HepG2 (cell line): Measurements from ENCODE around the gene MAEA. TPM values are rescaled to one million over a fixed set of nuclear protein-coding genes. Genes with fewer than 3 reads are reported as not detected.

ENCODE experiments used
- ATAC-seq: fragments of 200-7000 bp; cut with Tn5 transposase; 3 replicates; pipeline ENCODE4 v1.9.1; 2020; ENCODE audit warnings: mild to moderate bottlenecking, moderate library complexity
- BruUV-seq: library from RNA; stranded (reverse); fragments of 400-500 nt; replicated peaks from 2 replicates; lab custom pipeline; 2021; lab: Mats Ljungman, UMichigan
- CTCF ChIA-PET: fragments of 300-600 bp; formaldehyde crosslinking; extraction: SDS; loops from one replicate; lab custom pipeline; 2021; ENCODE audit warnings: low total read pairs, inconsistent platforms, low intra/inter-chr PET ratio; lab: Yijun Ruan, JAX
- POLR2A ChIA-PET: fragments of 350-600 bp; sonication (Branson Sonifier 250); formaldehyde crosslinking; loops from one replicate; lab custom pipeline; 2020; ENCODE audit warnings: antibody characterized with exemption, inconsistent platforms; lab: Yijun Ruan, JAX
- DNase-seq: peaks from one replicate; pipeline ENCODE4 v3.0.0-alpha.2; 2015; ENCODE audit warnings: low spot score
- FAIRE-seq: peaks from 3 replicates; lab custom pipeline; 2011; peaks lifted over from hg19 to GRCh38; lab: Jason Lieb, UNC
- H2AFZ ChIP-seq: one replicate; pipeline ENCODE4 v1.6.1; 2011; ENCODE audit warnings: low read length, inconsistent platforms
- H3K27ac ChIP-seq: fragments of 300-600 bp; 3 replicates; pipeline ENCODE4 v1.8.0; 2011; ENCODE audit warnings: mixed run types, mild to moderate bottlenecking, mixed read lengths, low read length, inconsistent platforms; ENCODE audit not compliant: insufficient read depth; ENCODE audit errors: extremely low read length
- H3K27me3 ChIP-seq, 2 experiments: fragments of 200-600 bp in 1 of 2; 2 replicates in 1 of 2; 3 replicates in 1 of 2; pipeline versions ENCODE4 v1.6.0 to v1.8.0; 2011; ENCODE audit warnings: low read length in 2 of 2, mild to moderate bottlenecking in 2 of 2, moderate library complexity in 2 of 2, inconsistent platforms in 1 of 2; ENCODE audit not compliant: insufficient read depth in 2 of 2, control insufficient read depth in 1 of 2
- H3K36me3 ChIP-seq, 2 experiments: fragments of 200-600 bp in 1 of 2; replicated peaks in 1 of 2; 2 replicates in 1 of 2; 3 replicates in 1 of 2; pipeline versions ENCODE4 v1.5.1 to v1.8.0; 2011; ENCODE audit warnings: low read length in 2 of 2, inconsistent platforms in 1 of 2; ENCODE audit not compliant: insufficient read depth in 2 of 2, control insufficient read depth in 1 of 2
- H3K4me1 ChIP-seq: 2 replicates; pipeline ENCODE4 v1.5.1; 2012; ENCODE audit warnings: low read length, inconsistent platforms; ENCODE audit not compliant: insufficient read depth
- H3K4me2 ChIP-seq: 2 replicates; pipeline ENCODE4 v1.6.0; 2011; ENCODE audit warnings: low read depth, low read length, inconsistent platforms
- H3K4me3 ChIP-seq, 3 experiments: fragments of 200-600 bp in 1 of 3; sonication (generic), shearing (Covaris generic) in 1 of 3; replicated peaks in 1 of 3; 2 replicates each; pipeline ENCODE4 v1.5.1; 2011 to 2016; ENCODE audit warnings: low read length in 3 of 3, inconsistent platforms in 2 of 3, low read depth in 2 of 3, mild to moderate bottlenecking in 2 of 3, control low read depth in 1 of 3, mixed read lengths in 1 of 3; ENCODE audit not compliant: insufficient read depth in 1 of 3
- H3K79me2 ChIP-seq: one replicate; pipeline ENCODE4 v1.6.1; 2011; ENCODE audit warnings: low read length, inconsistent platforms; ENCODE audit not compliant: insufficient read depth
- H3K9ac ChIP-seq: 2 replicates; pipeline ENCODE4 v1.6.0; 2011; ENCODE audit warnings: mild to moderate bottlenecking, low read depth, low read length, inconsistent platforms; ENCODE audit not compliant: insufficient read depth
- H3K9me3 ChIP-seq: 2 replicates; pipeline ENCODE4 v1.5.1; 2012; ENCODE audit warnings: mild to moderate bottlenecking, low read length
- H4K20me1 ChIP-seq: 2 replicates; pipeline ENCODE4 v1.6.0; 2011; ENCODE audit warnings: inconsistent platforms, mild to moderate bottlenecking, low read length, moderate library complexity; ENCODE audit not compliant: insufficient read depth
- ATF5 ChIP-seq: sonication (generic); formaldehyde crosslinking; IDR thresholded peaks from 2 replicates; pipeline ENCODE4 v1.4.0; 2020; ENCODE audit warnings: mild to moderate bottlenecking, low read depth, missing genetic modification reagents
- CREM ChIP-seq, 2 experiments: sonication (generic) in 1 of 2; formaldehyde crosslinking in 1 of 2; IDR thresholded peaks; 2 replicates each; pipeline versions ENCODE4 v1.4.0 to v1.6.1; 2016 to 2020; ENCODE audit warnings: antibody characterized with exemption in 1 of 2, mild to moderate bottlenecking in 1 of 2, missing genetic modification reagents in 1 of 2
- DPF2 ChIP-seq: sonication (generic); formaldehyde crosslinking; IDR thresholded peaks from 2 replicates; pipeline ENCODE4 v1.4.0; 2020; ENCODE audit warnings: mild to moderate bottlenecking, low read depth, missing genetic modification reagents, borderline replicate concordance
- DR1 ChIP-seq: sonication (generic); formaldehyde crosslinking; IDR thresholded peaks from 2 replicates; pipeline ENCODE4 v1.8.0; 2021; ENCODE audit warnings: mild to moderate bottlenecking, missing genetic modification reagents, inconsistent platforms
- ESRRA ChIP-seq: sonication (generic); formaldehyde crosslinking; IDR thresholded peaks from 2 replicates; pipeline ENCODE4 v1.5.1; 2020; ENCODE audit warnings: mild to moderate bottlenecking, low read depth, missing genetic modification reagents
- HCFC1 ChIP-seq: fragments of 150-350 bp; IDR thresholded peaks from 2 replicates; pipeline ENCODE4 v1.6.1; 2014; ENCODE audit warnings: low read depth, low read length
- HNRNPH1 ChIP-seq: fragments of 200-400 bp; formaldehyde crosslinking; optimal IDR thresholded peaks from 2 replicates; pipeline ENCODE3; 2017; ENCODE audit warnings: mild to moderate bottlenecking, low read depth, low read length
- RFX5 ChIP-seq: IDR thresholded peaks from 2 replicates; pipeline ENCODE4 v1.6.1; 2011; ENCODE audit warnings: low read depth, low read length, improper control_type of control experiment
- SMAD1 ChIP-seq: sonication (generic); formaldehyde crosslinking; IDR thresholded peaks from 2 replicates; pipeline ENCODE4 v1.4.0; 2020; ENCODE audit warnings: missing genetic modification reagents, low read depth, mild to moderate bottlenecking, borderline replicate concordance
- SMAD9 ChIP-seq: sonication (generic); formaldehyde crosslinking; IDR thresholded peaks from 2 replicates; pipeline ENCODE4 v1.5.1; 2020; ENCODE audit warnings: mild to moderate bottlenecking, missing genetic modification reagents
- SSRP1 ChIP-seq: IDR thresholded peaks from 2 replicates; pipeline ENCODE4 v1.6.1; 2016; ENCODE audit warnings: control low read depth
- TFDP1 ChIP-seq: IDR thresholded peaks from 2 replicates; pipeline ENCODE4 v1.6.1; 2016; ENCODE audit warnings: missing compliant biosample characterization, missing genetic modification reagents, borderline replicate concordance
- THAP7 ChIP-seq: sonication (generic); formaldehyde crosslinking; IDR thresholded peaks from 2 replicates; pipeline ENCODE4 v1.8.1; 2023; ENCODE audit warnings: mild to moderate bottlenecking, missing genetic modification reagents
- ZBTB7A ChIP-seq: sonication (generic); formaldehyde crosslinking; IDR thresholded peaks from 2 replicates; pipeline ENCODE4 v1.8.0; 2022; ENCODE audit warnings: mild to moderate bottlenecking, missing genetic modification reagents
- ZNF20 ChIP-seq: sonication (generic); formaldehyde crosslinking; IDR thresholded peaks from 2 replicates; pipeline ENCODE4 v1.4.0; 2020; ENCODE audit warnings: mild to moderate bottlenecking, moderate library complexity, missing genetic modification reagents
- ZNF431 ChIP-seq: sonication (generic); formaldehyde crosslinking; IDR thresholded peaks from 2 replicates; pipeline ENCODE4 v1.9.0; 2022; ENCODE audit warnings: missing genetic modification reagents, low read depth, mild to moderate bottlenecking, borderline replicate concordance
- ZNF563 ChIP-seq: sonication (generic); formaldehyde crosslinking; IDR thresholded peaks from 2 replicates; pipeline ENCODE4 v1.8.0; 2022; ENCODE audit warnings: mild to moderate bottlenecking, moderate library complexity, missing genetic modification reagents
- ZNF567 ChIP-seq: sonication (generic); formaldehyde crosslinking; IDR thresholded peaks from 2 replicates; pipeline ENCODE4 v1.8.1; 2023; ENCODE audit warnings: mild to moderate bottlenecking, missing genetic modification reagents, borderline replicate concordance
- WGBS: methylation state at CpG from one replicate; pipeline ENCODE4 v1.1.6; 2017; ENCODE audit warnings: low lambda C conversion rate; 5-methylcytosine and 5-hydroxymethylcytosine counted together
- in situ Hi-C: cut with HindIII; loops from 2 replicates; pipeline ENCODE4 v1.10.0; 2017; ENCODE audit warnings: low pct_unique_long_range_greater_than_20kb; ENCODE audit not compliant: extremely low pct_ligation_motif_present
- intact Hi-C: fragments of 100-400 bp; cut with micrococcal nuclease; formaldehyde crosslinking; loops from one replicate; pipeline ENCODE4 v1.10.0; 2022; ENCODE audit not compliant: unreplicated experiment
- polyA plus RNA-seq, 8 experiments: library from polyadenylated mRNA; depleted of rRNA in 3 of 8; stranded (reverse) in 7 of 8; unstranded in 1 of 8; fragments of >200 nt; fragmentation: Illumina TruSeq in 4 of 8; extraction: Trizol in 4 of 8; gene quantifications; 2 replicates each; pipeline versions ENCODE4 v1.2.1 to v1.2.3, GENCODE V29; 2011 to 2016; ENCODE audit warnings: low read depth in 4 of 8, missing spikeins in 1 of 8, mixed read lengths in 1 of 8; ENCODE audit not compliant: insufficient read depth in 1 of 8
- total RNA-seq, 5 experiments: library from RNA; depleted of rRNA; stranded (reverse); fragments of >200 nt; fragmentation: Illumina TruSeq; extraction: Trizol; gene quantifications; 2 replicates each; pipeline ENCODE4 v1.2.3, GENCODE V29; 2016; ENCODE audit warnings: low read depth in 1 of 5

Gene MAEA
- total and polyA plus RNA-seq, 2 of the 13 experiments (the other 11 are each of a cell fraction or from before 2014, with no cell fraction given), result 52.0 to 57.1 TPM

- H3K9me3 ChIP-seq, result no peaks in the 10 kb centered on the region
- no peak overlapping the region for H3K27ac ChIP-seq
- ChIA-PET CTCF (no interaction called here), POLR2A (no interaction called here)
- no peak overlapping the region for H3K9ac ChIP-seq
- no peak overlapping the region for H3K4me3 ChIP-seq
- no peak overlapping the region for H2AFZ ChIP-seq
- DNase-seq, result no peak
- ATAC-seq, result no peak
- H4K20me1 ChIP-seq, result no peaks in the 10 kb centered on the region
- no peaks in the 10 kb centered on the region for H3K4me1 ChIP-seq
- no peaks in the 10 kb centered on the region for H3K27me3 ChIP-seq
- H3K4me2 ChIP-seq, result no peak overlapping the region
- H3K79me2 ChIP-seq, result no peaks in the 10 kb centered on the region
- H3K36me3 ChIP-seq, result peaks cover 2 to 6% of the 10 kb centered on the region in 2 experiments; a peak in 2 of 5 replicates
- FAIRE-seq, result no peak
- no peak for TF ChIP-seq ESRRA
- TF ChIP-seq SSRP1, result no peak
- TF ChIP-seq CREM (IDR thresholded peaks at IDR 0.05), result no peak
- TF ChIP-seq CREM (CRISPR knock-in tag; IDR thresholded peaks at IDR 0.05), result no peak
- TF ChIP-seq ZBTB7A (CRISPR knock-in tag), result no peak
- no peak for TF ChIP-seq ZNF563 (CRISPR knock-in tag)
- TF ChIP-seq ZNF431, result no peak
- no peak for TF ChIP-seq TFDP1 (CRISPR knock-in tag)
- TF ChIP-seq RFX5, result no peak
- TF ChIP-seq HNRNPH1, result no peak
- TF ChIP-seq HCFC1, result no peak
- no peak for TF ChIP-seq SMAD1 (CRISPR knock-in tag)
- TF ChIP-seq DR1 (CRISPR knock-in tag), result no peak
- no peak for TF ChIP-seq ZNF567 (CRISPR knock-in tag)
- no peak for TF ChIP-seq ZNF20
- no peak for TF ChIP-seq THAP7 (CRISPR knock-in tag)
- TF ChIP-seq ATF5, result no peak
- no peak for TF ChIP-seq SMAD9
- no peak for TF ChIP-seq DPF2 (CRISPR knock-in tag)
- WGBS, result 94% methylated on average over 19 of the region's 36 CpGs
- no TSS peak for BruUV-seq
- in situ Hi-C loops, result no loop called here
- intact Hi-C loops, result no loop called here
These were observed 90.9 kb downstream of the MAEA start for GRCh38 chr4:1380368-1381151.
